NCI-H1048 (cell line): Measurements from ENCODE around the gene CBX7.

Experiments
- DNase-seq: peaks from one replicate; lab custom pipeline; 2025; lab: John Stamatoyannopoulos, UW

The CBX7 gene

DNA sequence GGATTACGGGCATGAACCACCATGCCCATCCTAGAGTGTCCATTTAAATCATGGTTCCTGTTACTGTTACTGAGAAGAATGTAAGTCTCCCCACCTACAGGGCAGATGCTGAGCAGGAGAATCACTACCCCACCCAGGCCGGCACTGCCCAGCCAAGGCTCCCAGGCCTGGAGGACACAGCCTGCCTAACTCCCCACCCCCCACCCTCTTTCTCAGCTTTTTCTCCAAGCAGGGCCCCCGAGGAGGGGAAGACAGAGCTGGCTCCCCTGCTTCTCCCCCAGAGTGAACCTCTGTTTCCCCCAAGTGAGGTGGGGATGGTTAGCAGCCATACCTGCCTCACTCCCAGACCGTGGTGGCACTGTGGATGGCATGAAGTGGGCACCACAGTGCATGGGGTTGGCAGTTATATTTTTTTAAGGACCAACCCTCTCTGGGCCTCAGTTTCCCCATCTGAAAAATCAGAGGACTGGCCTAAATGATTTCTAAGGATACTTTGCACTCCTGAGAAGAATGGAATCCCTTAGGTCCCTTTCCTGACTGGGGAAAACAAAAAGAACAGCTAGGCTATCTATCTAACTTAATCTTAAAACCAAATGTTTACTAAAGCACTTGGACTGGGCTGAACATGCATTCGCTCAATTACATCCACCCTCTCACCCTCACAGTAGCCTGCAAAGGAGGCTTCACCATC lies 5.0 kb downstream of the CBX7 start:
- no peak for DNase-seq

DNA sequence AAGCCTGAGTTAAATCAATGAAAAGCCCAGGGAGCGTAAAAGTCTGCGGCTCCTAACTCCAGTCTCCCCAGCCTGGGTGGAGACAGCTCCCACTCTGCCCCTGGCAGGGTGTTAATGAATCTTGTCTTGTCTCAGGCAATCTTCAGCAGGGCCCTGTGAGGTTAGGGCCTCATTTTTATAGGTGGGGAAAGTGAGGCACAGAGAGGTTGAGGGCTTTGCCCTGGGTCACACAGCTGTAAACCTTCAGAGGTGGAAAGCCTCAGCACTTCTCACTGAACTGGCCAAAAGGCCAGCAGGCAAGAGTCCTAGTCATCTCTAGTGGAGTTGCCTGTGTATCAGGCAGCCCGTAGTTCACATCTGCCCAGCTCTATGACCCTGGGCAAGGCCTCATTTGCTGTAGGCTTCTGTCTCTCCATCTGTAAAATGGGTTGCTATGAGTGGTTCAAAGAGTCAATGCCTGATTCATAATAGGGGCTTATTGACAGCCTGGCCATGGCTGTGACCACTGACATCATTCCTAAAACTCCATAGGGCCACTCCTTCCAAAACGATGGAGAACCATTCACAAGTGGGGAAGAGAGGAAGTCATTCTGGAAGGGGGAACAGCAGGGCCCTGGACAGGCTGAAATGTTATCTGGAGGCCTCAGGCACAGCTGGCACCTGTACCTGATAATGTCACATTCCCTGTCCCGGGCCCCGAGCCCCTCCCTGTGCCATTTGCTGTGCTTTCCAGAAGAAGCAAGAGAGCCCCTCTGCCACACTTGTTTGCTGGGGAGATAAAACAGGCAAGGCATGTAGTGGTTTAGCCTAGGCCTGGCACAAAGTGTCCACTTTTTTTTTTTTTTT lies 6.0 kb downstream of the CBX7 start:
- no peak for DNase-seq

DNA sequence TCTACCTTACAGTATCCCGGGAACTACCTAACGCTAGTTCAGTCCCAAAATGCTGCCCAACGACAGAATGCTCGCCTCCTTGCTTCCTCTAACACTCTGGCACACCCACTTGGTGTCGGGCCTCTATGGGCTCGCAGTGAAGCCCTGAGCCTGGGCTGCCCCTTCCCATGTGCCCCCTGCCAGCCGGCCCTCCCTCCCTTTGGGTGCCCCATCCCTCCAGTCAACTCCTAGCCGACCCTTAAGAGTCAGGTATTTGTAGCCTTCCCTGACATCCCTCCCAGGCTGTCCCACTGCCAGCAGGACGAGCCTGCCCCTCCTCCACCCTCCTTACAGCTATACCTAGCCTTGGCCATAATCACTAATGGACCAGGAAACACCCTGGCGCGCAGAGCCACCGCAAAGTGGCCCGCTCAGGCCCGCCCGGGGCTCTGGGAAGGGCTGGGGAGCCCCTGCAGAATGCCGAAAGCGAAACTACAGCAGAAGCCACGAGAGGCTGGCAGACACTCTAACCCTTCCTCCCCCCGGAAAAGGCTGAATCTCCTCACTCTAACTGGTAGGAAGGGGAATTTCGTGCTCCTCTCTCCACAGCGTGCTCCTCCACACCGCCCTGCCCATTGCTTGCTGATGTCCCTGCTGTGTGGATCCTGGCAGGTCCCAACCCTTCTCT lies 8.2 kb downstream of the CBX7 start:
- no peak for DNase-seq

DNA sequence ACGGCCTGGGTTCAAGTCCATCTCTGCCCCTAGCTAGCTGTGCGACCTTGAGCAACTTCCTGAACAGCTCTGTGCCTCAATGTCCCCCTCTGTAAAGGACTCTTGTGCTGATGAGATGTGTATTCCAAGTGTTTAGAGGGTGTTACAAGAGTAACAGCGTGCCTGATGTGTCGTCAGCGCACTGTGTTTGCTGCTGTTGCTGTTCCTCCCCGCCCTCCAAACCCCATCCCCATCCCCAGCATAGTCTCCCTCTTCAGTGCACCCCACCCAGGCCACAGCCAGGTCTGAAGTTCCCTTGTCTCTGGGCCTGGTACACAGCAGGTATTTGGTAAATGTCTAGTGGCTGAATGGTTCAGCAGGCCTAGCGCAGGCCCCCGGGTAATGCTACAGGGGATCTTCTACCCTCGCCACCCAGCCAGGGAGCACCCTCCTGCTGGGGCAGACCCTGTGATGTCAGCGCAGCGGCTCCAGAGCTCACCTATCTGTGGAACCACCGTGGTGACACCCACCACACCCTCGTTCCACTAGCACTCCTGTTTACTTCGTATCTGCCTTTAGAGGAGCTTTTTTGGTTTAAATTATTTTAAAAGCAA lies 10.3 kb downstream of the CBX7 start:
- no peak for DNase-seq

DNA sequence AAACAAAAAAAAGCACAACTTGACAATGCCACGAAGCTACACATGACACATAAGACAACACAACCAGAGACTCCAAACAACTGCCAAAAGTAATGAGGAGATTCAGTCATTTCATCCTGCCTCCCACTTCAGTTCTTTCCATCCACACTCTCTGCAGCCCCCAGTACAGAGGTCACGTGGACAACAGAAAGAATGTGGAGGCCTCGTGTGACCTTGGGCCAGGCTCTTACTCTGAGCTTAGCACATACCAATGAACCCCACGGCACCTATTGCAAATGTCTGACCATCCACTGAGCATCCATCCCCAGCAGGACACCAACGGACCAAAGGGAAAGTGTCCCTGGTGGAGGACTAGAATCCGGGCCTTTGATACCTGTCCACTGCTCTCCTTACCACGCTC lies 12.5 kb downstream of the CBX7 start:
- DNase-seq, result no peak

DNA sequence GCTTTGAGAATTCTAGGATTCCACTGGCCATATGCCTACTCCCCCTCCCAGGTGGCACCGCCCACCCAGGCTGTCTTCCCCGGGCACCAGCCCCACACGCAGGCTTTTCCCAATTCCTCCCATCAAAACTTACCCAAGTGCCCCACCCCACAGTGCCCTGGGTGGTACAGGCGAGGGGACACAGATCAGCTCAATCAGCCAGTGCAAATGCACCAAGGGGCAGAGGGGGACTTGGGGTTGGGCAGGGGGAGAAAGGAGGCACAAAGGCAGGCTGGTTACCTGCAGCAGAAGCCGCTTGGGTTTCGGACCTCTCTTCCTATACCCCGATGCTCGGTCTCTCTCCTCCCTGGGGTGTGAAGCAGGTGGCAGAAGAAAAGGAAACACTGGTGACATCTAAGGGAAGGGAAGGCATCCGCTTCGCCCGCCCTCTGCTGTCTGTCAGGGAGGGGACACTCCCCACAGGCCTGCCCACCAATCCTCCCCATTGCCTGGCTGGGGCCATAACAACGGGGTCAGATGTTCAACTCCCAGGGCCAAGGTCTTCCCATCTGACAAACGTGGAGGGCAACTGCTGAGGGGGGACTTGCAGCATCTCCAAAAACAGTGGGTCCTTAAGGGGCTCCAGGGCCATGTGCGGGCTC lies 14.0 kb downstream of the CBX7 start:
- DNase-seq, result no peak

DNA sequence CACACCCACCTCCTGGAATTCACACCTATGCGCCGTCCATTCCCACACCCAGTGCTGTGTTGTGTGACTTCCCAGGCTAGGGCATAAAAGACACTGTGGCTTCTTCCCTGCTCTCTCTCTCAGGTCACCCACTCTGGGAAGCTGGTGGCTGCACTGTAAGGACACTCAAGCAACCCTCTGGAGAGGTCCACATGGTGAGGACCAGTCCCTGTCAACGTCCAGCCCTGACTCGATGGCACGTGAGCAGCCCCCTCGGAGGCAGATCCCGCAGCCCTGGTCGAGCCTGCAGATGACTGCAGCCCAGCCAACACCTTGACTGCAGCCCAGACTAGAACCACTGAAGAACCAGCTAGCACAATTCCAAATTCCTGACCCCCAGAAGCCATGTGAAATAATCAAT lies 16.2 kb downstream of the CBX7 start:
- no peak for DNase-seq

DNA sequence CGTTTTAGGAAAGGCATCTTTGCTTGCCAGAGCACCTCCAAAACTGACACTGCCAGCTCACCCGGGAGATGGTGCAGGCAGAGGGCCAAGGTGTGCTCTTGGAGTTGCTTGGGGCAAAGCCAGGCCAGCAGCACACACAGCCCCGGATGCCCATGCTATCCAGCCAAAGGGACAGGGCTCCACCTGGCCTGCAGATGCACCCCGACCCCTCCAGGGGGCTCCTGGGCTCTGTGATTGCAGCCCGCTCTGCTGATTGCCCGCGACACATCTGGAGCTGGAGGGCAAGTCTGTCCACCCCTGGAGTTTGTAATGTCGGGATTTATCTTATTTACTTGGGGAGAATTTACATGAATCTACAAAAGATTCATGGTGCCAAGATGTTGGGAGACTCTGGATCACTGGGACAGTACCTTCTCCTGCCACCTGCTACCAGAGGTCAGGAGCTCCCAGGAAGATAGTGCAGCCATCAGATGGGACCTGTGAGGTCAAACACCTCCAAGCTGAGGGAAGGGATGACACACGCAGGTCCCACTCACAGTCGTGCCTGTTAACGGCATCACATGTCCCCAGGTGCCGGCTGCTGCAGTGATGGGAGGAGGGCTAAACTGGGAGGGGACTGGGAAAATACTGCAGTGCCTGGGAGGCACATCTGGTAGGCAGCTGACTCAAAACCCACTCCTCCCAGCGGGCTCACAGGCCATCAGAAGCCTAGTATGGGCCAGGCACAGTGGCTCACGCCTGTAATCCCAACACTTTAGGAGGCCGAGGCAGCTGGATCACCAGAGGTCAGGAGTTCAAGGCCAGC lies 17.2 kb downstream of the CBX7 start:
- no peak for DNase-seq

DNA sequence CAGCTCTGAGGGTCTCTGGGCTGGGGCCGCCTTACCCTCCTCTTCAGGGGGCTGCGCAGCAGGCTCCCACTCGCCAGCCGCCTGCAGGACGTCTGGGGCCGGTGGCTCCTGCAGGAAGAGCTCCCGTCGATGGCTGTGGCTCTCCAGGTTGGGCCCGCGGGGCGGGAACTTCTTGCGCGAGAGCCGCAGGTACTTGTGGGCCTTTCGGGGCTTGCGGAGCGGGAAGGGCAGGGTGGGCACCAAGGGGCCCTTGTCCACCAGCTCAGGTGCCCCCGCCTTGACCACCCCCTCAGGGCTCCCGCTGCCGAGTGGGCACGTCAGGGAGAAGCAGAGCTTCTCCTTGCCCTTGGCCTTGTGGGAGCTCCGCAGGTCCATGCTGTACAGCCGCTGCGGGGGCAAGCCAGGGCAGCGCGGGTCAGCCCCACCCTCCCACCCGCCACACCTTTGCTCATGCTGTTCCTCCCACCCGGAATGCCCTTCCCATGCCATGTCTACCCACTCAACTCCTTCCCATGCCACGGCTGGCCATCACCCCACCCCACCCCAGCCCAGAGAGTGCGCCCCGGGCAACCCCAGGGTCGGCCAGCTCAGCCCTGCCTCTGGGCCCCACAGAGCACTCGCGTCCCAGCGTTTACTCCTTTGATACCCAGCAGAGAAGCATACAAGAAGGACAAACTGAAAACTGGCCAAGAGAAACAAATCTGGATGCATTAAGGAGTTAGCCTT lies 18.0 kb downstream of the CBX7 start:
- no peak for DNase-seq

DNA sequence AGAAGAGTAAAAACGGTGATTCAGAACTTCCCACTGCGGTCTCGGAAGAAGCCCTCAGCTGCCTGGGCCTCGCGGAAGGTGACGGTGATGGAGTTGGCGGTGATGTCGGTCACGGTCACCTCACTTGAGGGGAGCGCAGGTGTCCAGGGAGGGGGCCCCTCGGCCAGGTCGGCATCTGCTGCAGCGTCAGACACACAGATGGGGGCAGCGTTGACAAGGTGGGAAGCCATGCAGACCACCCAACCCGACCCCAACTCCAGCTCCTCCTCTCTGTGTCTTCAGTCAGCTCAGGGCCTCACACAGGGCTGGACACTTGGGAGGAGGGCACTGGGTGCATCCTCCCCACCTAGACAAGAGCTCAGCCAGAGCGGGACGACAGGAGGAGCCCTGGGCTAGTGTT lies 18.6 kb downstream of the CBX7 start:
- no peak for DNase-seq

DNA sequence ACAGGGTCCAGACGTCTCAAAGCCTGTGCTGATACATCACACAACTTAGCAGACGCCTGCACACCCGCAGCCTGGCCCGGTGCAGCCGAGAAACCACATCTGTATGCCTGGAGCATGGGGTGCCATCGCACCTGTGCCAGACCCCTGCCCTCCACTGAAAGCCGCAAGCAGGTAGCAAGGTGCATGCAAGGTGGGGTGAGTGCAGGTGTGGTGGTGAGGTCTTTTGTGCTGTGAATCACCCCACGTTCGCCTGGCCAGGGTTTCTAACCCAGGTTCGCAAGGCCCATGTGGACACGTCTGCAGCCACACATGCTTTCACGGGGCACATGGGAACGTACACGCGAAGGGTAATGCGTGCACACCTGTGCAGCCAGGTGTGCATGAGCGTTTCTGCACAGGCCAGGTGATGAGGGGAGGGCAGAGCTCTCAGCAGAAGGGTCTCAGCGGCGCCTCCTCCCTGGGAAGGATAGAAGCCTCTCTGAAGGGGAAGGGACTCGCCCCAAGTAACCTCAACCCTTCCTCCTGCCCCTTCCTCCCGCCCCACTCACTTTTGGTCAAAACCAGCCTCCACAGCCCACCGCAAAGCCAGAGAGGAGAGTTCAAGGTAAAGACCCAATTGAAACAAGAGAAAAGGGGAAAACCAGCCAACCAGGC lies 19.5 kb downstream of the CBX7 start:
- no peak for DNase-seq

DNA sequence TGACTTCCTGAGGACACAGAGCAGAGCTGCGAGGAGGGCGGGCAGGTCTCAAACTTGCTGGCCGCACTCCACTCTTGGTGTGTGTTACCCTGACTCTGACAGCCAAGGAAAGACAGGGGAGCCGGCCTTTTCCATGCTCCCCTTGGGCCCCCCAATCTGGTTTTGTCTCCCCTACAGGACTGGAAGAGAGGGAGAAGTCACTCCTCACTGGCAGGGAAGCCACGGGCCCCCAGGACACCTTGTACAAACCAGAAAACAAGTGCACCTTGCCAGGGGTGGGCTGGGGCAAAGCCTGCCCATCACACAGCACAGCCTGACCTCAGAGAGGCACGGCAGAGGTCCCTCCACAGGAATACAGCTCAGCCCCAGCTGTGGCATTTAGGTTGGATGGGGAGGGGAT lies 20.2 kb downstream of the CBX7 start:
- no peak for DNase-seq

DNA sequence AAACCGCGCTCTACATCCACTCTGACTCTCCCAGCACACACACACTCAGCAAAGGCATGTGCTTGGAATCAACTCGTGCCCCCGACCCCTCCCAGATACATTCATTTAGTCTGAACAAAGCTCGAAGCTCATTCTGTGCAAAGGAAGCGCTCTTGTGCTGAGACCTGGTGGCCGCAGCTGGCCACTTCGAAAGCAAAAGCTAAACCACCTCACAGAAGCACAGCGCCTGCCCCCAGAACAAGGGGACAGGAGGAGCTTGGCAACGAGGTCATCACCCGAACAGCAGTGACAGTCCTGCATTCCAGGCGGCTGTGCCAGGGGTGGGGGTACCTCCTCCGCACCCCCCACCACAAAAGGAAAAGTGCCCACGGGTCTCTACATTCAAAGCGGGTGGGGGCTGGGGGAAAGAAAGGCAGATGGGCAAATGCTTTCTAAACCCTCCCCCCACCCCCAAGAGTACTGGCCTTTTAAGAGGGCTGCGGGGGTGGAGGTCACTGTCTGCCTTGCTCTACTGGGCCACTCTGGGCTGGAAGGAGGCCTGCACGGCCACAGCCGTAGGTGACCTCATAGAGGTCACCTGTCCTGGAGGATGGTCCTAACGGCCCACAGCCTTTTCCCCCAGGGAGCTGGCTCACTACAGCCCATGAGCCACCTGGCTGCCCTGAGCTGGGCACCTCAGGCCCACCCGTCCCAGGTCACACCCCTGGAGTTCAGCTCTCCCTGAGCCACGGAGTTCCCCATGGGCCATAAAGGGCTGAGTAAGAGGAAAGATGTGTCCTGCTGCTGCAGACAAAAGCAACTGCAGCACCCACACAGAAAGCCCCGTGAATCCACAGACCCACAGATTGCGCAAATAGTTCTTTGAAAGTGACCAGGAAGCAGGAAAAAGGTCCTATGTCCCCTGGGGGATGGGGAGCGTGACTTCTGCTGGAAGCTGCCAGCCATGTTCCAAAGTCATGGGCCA lies 21.3 kb downstream of the CBX7 start:
- DNase-seq, result no peak

DNA sequence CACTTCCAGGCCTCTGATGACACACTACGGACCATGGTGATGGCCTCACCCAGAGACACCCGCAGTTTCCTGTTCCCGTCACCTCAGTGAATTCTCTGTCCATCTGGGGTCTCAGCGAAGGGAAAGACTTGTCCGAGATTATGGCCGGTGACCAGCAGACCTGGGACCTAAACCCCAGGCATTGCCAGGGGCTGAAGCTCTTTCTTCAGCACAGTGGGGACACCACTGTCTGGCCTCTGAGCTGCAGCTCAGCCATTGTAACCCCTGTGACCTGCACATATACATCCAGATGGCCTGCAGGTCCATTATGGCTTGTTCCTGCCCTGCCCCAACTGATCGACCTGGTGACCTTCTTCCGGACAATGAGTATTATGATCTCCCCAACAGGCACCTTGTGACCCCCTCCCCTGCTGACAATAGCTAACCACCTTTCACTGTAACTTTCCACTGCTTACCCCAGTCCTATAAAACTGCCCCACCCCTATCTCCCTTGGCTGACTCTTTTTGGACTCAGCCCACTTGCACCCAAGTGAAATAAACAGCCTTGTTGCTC lies 22.3 kb downstream of the CBX7 start:
- no peak for DNase-seq

DNA sequence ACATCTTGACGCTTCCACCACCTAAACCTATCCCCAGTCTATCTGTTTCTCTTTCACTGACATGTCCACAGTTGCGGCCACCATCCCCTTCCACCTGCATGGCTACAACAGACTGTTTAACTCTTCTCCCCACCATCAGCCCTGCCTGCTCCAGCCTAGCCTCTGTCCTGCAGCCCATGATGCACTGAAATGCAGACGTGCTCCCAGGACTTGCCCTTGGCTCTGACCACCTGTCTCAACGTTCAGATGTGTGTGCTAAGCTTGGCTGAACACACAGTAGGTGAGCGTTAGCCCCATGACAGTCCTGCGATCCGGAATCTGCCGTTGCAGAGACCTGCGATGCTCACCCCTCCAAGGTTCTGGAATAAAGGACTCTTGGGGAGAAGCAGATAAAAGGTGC lies 22.7 kb downstream of the CBX7 start:
- DNase-seq, result no peak

DNA sequence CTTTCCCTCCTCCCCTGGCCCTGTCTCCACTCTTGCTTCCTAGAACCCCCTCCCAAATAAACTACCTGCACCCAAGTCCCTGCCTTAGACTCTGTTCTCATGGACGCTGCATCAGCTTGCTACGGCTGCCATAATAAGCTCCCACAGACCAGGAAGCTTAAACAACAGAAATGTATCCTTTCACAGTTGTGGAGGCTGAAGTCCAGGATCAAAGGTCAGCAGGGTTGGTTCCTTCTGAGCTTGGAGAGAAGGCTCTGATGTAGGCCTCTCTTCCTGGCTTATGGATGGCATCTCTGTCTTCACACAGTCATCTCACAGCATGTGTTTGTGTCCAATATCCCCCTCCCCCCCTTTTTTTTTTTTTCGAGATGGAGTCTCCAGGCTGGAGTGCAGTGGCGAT lies 23.4 kb downstream of the CBX7 start:
- no peak for DNase-seq

DNA sequence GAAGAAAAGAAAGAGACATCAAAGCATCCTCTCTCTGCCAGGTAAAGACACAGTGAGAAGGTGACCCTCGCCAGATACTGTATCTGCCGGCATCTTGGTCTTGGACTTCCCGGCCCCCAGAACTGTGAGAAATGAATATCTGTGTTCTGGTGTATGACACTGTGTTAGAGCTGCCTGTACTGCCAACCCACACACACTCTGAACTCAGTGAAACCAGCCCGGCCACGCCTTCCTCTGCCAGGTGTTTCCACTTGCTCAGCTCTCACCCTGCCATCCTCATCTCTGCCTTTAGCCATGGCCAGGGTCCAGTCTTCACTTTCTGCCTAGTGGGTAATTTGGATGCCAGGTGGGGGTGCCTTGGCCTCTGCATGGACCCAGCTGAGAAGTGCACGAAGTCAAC lies 24.0 kb downstream of the CBX7 start:
- DNase-seq, result no peak

DNA sequence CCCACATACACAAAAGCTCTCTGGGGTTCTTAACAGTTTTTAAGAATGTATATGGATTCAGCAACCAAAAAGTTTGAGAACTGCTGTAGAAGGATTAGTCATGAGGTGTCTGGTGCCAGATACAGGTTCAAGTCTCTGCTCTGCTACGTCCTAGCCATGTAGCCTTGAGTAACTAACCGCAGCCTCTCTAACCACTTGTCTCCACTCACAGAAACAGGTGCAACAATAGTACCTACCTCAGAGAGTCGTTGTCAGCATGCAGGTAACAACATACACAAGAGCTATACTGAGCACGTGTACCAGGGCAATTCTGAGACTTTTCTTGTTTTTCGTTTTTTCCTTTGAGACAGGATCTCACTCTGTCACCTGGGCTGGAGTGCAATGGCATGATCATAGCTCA lies 26.9 kb downstream of the CBX7 start:
- DNase-seq, result no peak
